Measurements from ENCODE around the gene CR1.

DNA sequence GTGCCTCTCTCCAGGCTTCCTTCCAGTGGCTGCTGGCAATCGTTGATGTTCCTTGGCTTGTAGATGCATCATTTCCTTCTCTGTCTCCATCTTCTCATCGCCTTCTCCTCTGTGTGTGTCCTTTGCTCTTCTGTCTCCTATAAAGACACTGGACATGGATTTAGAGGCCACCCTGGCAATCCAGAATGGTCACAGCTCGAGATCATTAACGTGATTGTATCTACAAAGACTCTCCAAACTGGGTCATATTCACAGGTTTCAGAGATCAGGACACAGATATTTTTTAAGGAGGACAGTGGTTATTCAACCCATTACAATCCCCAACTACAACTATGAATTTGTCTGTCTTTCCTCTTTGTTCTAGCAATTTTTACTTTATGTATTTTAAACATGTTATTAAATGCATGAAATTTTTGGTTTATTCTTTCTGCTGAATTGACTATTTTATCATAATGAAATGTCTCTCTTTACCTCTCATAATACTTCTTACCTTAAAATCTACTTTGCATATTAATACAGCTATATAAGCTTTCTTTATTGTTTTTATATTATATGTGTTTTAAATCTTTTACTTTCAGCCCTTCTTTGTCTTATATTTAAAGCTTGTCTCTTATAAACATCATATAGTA is 22.8 kb downstream of the CR1 start:
- TF ChIP-seq, protein P1, sequence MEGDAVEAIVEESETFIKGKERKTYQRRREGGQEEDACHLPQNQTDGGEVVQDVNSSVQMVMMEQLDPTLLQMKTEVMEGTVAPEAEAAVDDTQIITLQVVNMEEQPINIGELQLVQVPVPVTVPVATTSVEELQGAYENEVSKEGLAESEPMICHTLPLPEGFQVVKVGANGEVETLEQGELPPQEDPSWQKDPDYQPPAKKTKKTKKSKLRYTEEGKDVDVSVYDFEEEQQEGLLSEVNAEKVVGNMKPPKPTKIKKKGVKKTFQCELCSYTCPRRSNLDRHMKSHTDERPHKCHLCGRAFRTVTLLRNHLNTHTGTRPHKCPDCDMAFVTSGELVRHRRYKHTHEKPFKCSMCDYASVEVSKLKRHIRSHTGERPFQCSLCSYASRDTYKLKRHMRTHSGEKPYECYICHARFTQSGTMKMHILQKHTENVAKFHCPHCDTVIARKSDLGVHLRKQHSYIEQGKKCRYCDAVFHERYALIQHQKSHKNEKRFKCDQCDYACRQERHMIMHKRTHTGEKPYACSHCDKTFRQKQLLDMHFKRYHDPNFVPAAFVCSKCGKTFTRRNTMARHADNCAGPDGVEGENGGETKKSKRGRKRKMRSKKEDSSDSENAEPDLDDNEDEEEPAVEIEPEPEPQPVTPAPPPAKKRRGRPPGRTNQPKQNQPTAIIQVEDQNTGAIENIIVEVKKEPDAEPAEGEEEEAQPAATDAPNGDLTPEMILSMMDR (IDR thresholded peaks at IDR 0.05 in 2 of 3, conservative IDR thresholded peaks at IDR 0.05 in 1 of 3; ENCODE audit: borderline replicate concordance in 1 of 3, insufficient read depth in 1 of 3, low read depth in 2 of 3, low read length in 2 of 3), result no peak
- no peak for TF ChIP-seq SP1 (IDR thresholded peaks at IDR 0.05; ENCODE audit: low read depth)
- no peak for TF ChIP-seq RAD21 (IDR thresholded peaks at IDR 0.05; ENCODE audit: low read depth)
- no peak for TF ChIP-seq ZNF274 (IDR thresholded peaks at IDR 0.05; ENCODE audit: low read depth, low read length)

Measured in HCT116 (cell line).